ENCODE measurements around the gene DYNLT4.
A peak's percentile ranks its signal among the peaks of the same experiment; 100 is the strongest.

DNA sequence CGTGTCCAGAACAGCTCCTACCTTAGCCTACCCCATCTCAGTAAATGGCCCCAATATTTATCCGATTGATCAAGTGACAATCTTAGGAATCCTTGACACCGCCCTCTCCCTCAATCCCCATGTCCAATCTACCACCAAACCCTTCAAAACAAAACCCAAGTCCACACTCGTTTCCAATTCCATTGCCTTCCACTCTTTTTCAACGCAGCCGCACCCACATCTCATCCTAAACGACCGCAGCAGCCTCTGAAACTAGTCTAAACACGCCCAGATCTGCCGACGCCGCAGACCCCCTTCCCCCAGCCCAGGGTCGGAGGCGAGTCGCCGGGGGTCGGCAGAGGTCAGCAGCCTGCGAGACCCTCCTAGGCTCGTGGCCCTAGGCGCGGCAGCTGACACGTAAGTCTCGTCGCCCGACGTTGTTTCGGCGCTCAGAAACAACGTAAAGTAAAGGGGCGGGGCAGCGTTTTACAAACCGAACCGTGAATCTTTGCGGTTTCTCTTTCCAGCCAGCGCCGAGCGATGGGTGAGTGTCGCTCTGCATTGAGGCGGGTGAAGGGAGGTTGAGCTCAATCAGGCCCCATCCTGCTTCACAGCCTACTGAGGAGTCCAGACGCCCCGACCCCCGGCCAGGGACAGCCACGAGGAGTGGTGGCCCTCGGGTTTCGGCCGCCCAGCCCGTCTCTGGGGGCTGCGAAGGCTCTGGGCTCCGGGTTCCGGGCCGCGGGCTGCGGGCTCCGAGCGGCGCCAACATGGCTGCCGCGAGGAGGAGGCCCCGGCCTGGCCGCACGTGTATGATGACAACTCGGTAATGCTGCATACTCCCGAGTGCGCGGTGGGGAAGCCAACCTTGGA, 31.8 kb downstream of the DYNLT4 start, which contains the start of gene RPS8:
- TF ChIP-seq, protein P1, sequence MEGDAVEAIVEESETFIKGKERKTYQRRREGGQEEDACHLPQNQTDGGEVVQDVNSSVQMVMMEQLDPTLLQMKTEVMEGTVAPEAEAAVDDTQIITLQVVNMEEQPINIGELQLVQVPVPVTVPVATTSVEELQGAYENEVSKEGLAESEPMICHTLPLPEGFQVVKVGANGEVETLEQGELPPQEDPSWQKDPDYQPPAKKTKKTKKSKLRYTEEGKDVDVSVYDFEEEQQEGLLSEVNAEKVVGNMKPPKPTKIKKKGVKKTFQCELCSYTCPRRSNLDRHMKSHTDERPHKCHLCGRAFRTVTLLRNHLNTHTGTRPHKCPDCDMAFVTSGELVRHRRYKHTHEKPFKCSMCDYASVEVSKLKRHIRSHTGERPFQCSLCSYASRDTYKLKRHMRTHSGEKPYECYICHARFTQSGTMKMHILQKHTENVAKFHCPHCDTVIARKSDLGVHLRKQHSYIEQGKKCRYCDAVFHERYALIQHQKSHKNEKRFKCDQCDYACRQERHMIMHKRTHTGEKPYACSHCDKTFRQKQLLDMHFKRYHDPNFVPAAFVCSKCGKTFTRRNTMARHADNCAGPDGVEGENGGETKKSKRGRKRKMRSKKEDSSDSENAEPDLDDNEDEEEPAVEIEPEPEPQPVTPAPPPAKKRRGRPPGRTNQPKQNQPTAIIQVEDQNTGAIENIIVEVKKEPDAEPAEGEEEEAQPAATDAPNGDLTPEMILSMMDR (optimal IDR thresholded peaks at IDR 0.05 in 1 of 3, IDR thresholded peaks at IDR 0.05 in 1 of 3, conservative IDR thresholded peaks at IDR 0.05 in 1 of 3; ENCODE audit: extremely low read depth in 1 of 3, insufficient read depth in 2 of 3, low read length in 3 of 3) = peak in 1 of 3 experiments; percentile 1
- no peak for TF ChIP-seq EZH2 (IDR thresholded peaks at IDR 0.05; ENCODE audit: low read length)
